ENCODE results near the gene ATP7B.

GRCh38 chr13:51895906-51896888 lies 115.1 kb downstream of the ATP7B start:
- TF ChIP-seq CTCF (IDR thresholded peaks at IDR 0.05; ENCODE audit: insufficient read depth, low read length) (peak; percentile 74), POLR2AphosphoS5 (IDR thresholded peaks at IDR 0.05; ENCODE audit: low read depth) (no peak), REST (IDR thresholded peaks at IDR 0.05; ENCODE audit: insufficient replicate concordance, low read depth) (no peak), GABPA (IDR thresholded peaks at IDR 0.05; ENCODE audit: low read depth) (no peak)
